ENCODE results near the gene ALG10B.
A peak's percentile ranks its signal among the peaks of the same experiment; 100 is the strongest.

ALG10B gene, protein sequence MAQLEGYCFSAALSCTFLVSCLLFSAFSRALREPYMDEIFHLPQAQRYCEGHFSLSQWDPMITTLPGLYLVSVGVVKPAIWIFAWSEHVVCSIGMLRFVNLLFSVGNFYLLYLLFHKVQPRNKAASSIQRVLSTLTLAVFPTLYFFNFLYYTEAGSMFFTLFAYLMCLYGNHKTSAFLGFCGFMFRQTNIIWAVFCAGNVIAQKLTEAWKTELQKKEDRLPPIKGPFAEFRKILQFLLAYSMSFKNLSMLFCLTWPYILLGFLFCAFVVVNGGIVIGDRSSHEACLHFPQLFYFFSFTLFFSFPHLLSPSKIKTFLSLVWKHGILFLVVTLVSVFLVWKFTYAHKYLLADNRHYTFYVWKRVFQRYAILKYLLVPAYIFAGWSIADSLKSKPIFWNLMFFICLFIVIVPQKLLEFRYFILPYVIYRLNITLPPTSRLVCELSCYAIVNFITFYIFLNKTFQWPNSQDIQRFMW

GRCh38 chr12:38316391-38317129, at the start of gene ALG10B:
Gene ALG10B (plus strand): TSS chr12:38316774. CDS start chr12:38316894, 120 bp downstream.
- H3K4me3 ChIP-seq (ENCODE audit: low read depth, low read length), result peak within 1 kb of the TSS; percentile 93
- TF ChIP-seq, protein P1, sequence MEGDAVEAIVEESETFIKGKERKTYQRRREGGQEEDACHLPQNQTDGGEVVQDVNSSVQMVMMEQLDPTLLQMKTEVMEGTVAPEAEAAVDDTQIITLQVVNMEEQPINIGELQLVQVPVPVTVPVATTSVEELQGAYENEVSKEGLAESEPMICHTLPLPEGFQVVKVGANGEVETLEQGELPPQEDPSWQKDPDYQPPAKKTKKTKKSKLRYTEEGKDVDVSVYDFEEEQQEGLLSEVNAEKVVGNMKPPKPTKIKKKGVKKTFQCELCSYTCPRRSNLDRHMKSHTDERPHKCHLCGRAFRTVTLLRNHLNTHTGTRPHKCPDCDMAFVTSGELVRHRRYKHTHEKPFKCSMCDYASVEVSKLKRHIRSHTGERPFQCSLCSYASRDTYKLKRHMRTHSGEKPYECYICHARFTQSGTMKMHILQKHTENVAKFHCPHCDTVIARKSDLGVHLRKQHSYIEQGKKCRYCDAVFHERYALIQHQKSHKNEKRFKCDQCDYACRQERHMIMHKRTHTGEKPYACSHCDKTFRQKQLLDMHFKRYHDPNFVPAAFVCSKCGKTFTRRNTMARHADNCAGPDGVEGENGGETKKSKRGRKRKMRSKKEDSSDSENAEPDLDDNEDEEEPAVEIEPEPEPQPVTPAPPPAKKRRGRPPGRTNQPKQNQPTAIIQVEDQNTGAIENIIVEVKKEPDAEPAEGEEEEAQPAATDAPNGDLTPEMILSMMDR (IDR thresholded peaks at IDR 0.05; ENCODE audit: borderline replicate concordance, insufficient read depth, low read depth, low read length), result peak; percentile 33; the same call in 1 of the 2 replicates

DNA sequence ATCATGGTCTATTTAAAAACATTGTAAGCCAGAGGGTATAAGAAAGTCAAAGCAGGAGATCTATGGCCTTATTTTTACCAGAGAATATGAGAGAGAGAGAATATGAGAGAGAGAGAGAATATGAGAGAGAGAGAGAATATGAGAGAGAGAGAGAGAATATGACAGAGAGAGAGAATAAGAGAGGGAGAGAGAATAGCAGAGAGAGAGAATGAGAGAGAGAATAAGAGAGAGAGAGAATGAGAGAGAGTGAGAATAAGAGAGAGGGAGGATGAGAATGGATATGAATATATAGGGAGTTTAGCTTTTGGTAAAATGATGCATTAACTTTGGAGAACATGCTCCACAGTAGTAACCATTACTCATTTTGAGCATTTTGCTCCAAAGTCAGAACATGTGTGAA, 48.0 kb upstream of the ALG10B start:
- TF ChIP-seq, protein P1 (IDR thresholded peaks at IDR 0.05; ENCODE audit: borderline replicate concordance, insufficient read depth, low read depth, low read length), result no peak
- no peak overlapping the region for H3K4me3 ChIP-seq (ENCODE audit: low read depth, low read length)

DNA sequence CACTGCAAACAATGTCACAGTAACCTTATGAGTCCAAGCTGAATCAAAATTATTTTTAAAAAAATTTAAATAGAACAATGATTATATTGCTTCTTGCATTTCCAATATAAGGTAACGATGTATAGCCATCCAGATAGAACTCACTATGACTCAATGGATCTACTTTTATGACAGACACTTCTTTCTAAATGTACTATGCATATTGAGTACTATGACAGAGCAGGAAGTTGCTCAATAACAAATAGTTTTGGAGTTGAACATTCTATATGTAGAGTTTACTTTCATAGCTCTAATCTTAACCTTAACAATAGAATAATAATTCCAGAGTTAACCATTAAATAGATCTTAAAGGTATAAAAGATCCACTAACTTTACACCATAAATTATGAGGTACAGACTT, 46.7 kb upstream of the ALG10B start:
- no peak overlapping the region for H3K4me3 ChIP-seq (ENCODE audit: low read depth, low read length)
- TF ChIP-seq, protein P1 (IDR thresholded peaks at IDR 0.05; ENCODE audit: borderline replicate concordance, insufficient read depth, low read depth, low read length), result no peak

GRCh38 chr12:38279756-38280155, 36.8 kb upstream of the ALG10B start:
- no peak overlapping the region for H3K4me3 ChIP-seq (ENCODE audit: low read depth, low read length)
- TF ChIP-seq, protein P1 (IDR thresholded peaks at IDR 0.05; ENCODE audit: borderline replicate concordance, insufficient read depth, low read depth, low read length), result no peak

DNA sequence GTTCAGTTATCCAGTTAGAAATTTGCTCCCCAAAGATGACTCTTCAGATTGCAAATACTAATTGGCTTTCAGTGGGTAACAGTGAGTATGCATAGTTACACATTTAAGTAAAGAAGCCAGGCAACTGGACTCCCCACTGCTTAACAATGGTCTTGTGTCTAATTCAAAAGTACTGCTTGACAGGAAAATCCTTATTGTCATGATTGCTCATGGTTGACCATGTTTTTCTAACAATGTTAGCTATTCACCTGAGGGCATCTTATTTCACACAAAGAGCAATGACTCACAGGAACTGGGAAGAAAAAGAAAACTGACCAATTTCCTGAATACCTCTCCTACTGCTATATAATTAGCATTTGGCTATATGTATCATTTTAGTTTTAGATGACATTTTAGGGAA, 33.7 kb upstream of the ALG10B start:
- H3K4me3 ChIP-seq (ENCODE audit: low read depth, low read length), result no peak overlapping the region
- TF ChIP-seq, protein P1 (IDR thresholded peaks at IDR 0.05; ENCODE audit: borderline replicate concordance, insufficient read depth, low read depth, low read length), result no peak

DNA sequence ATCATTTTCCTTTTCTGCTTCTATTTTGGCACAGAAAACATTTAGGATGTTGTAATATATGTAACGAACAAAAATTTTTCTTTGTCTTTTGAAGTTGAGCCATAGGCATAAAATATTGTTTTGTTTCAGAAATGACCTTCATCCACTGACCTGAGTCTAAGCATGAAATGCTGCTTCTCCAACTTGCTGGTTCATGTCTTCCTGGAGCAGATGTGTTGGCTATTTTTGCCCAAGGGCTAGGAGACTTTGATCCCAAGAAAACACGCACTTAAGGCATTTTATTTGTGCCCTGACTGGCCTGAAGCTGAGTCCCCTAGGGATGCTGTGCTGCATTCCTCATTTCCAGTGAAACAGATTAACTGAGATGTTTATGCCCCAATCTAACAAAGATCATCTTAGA, 27.2 kb upstream of the ALG10B start:
- TF ChIP-seq, protein P1 (IDR thresholded peaks at IDR 0.05; ENCODE audit: borderline replicate concordance, insufficient read depth, low read depth, low read length), result no peak
- H3K4me3 ChIP-seq (ENCODE audit: low read depth, low read length), result no peak overlapping the region
